Colonic mucosa (tissue), 4 donors: ENCODE results near the gene STK32A. TPM values are rescaled to one million over a fixed set of nuclear protein-coding genes. Genes with fewer than 3 reads are reported as not detected.

ENCODE experiments used
- DNase-seq: peaks from one replicate; pipeline ENCODE4 v3.0.0-alpha.2; 2020
- H3K27ac ChIP-seq: fragments of 200-600 bp; one replicate; pipeline ENCODE4 v1.8.0; 2021
- H3K27me3 ChIP-seq: fragments of 200-600 bp; one replicate; pipeline ENCODE4 v1.8.0; 2021
- H3K36me3 ChIP-seq: fragments of 200-600 bp; one replicate; pipeline ENCODE4 v1.8.0; 2021
- H3K4me1 ChIP-seq: fragments of 200-600 bp; one replicate; pipeline ENCODE4 v1.8.0; 2021; ENCODE audit warnings: mild to moderate bottlenecking
- H3K4me3 ChIP-seq: fragments of 200-600 bp; one replicate; pipeline ENCODE4 v1.8.0; 2021
- H3K9ac ChIP-seq, 2 donors: one replicate each; pipeline ENCODE4 v1.7.0; 2013; ENCODE audit warnings: control low read depth in 2 of 2, low read depth in 2 of 2, low read length in 2 of 2
- H3K9me3 ChIP-seq: fragments of 200-600 bp; one replicate; pipeline ENCODE4 v1.8.0; 2021
- intact Hi-C: fragments of 100-400 bp; cut with DNase I; formaldehyde crosslinking; loops from one replicate; pipeline ENCODE4 v1.14.1; 2022
- total RNA-seq, 2 donors: library from RNA; stranded (reverse); fragmentation: NEBNext Ultra II Directional in 1 of 2; extraction: Animal tissue kit (Norgen Biotek cat#: 25700) in 1 of 2; gene quantifications; one replicate each; pipeline ENCODE4 v1.2.1, GENCODE V29; 2021
- TF ChIP-seq, protein P1 (sequence below): fragments of 200-600 bp; IDR thresholded peaks from one replicate; pipeline ENCODE4 v1.8.0; 2022; ENCODE audit warnings: antibody characterized with exemption, mild to moderate bottlenecking
- donor health status: healthy.
- donor health status: DM: no; HTN: no; CAD: no.
- donor health status: DM: no; HTN: no; CAD: no.

STK32A gene
- total RNA-seq, 2 donors from 2014 or later: 0.10 to 0.77 TPM

DNA sequence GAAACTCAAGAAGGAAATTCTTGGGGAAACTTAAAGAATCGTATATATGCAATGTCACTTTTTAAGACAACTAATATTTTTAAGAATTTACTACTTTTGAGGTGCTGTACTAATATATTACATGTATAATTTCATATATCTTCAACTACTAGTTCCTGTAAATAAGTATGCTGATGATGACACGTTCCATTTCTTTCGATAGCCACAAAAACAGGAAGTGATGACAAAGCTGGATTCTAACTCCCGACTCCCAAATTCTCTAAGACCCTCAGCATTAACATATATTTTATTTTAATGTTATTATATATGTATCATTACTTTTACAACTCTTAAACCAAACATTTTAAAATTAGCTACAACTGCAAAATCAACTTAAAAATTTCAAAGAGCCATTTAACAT, 74.8 kb downstream of the STK32A start:
- H3K36me3 ChIP-seq: no peaks in the 10 kb centered on the region
- H3K27ac ChIP-seq: peak overlapping the region; percentile 9
- H3K27me3 ChIP-seq: no peaks in the 10 kb centered on the region
- intact Hi-C loops: no loop called here
- no peak for DNase-seq
- H3K4me1 ChIP-seq: no peaks in the 10 kb centered on the region
- TF ChIP-seq, protein P1, sequence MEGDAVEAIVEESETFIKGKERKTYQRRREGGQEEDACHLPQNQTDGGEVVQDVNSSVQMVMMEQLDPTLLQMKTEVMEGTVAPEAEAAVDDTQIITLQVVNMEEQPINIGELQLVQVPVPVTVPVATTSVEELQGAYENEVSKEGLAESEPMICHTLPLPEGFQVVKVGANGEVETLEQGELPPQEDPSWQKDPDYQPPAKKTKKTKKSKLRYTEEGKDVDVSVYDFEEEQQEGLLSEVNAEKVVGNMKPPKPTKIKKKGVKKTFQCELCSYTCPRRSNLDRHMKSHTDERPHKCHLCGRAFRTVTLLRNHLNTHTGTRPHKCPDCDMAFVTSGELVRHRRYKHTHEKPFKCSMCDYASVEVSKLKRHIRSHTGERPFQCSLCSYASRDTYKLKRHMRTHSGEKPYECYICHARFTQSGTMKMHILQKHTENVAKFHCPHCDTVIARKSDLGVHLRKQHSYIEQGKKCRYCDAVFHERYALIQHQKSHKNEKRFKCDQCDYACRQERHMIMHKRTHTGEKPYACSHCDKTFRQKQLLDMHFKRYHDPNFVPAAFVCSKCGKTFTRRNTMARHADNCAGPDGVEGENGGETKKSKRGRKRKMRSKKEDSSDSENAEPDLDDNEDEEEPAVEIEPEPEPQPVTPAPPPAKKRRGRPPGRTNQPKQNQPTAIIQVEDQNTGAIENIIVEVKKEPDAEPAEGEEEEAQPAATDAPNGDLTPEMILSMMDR: no peak
- H3K9me3 ChIP-seq: no peaks in the 10 kb centered on the region
- H3K4me3 ChIP-seq: no peak overlapping the region
- H3K9ac ChIP-seq: no peak overlapping the region

GRCh38 chr5:147310059-147310704, 75.4 kb downstream of the STK32A start:
- TF ChIP-seq, protein P1: no peak
- H3K9ac ChIP-seq: no peak overlapping the region

GRCh38 chr5:147317978-147318684, 83.3 kb downstream of the STK32A start:
- peak; percentile 30 for DNase-seq
- H3K27me3 ChIP-seq: no peaks in the 10 kb centered on the region
- H3K9ac ChIP-seq: no peak overlapping the region
- no peak overlapping the region for H3K4me3 ChIP-seq
- intact Hi-C loops: no loop called here
- no peaks in the 10 kb centered on the region for H3K4me1 ChIP-seq
- H3K27ac ChIP-seq: no peak overlapping the region
- no peaks in the 10 kb centered on the region for H3K36me3 ChIP-seq
- H3K9me3 ChIP-seq: no peaks in the 10 kb centered on the region
- TF ChIP-seq, protein P1: no peak

More at GRCh38 chr5:147310059-147310704, 75.4 kb downstream of the STK32A start:
- Histone ChIP-seq H3K4me3 (no peak overlapping the region), H3K27me3 (no peaks in the 10 kb centered on the region), H3K36me3 (no peaks in the 10 kb centered on the region), H3K4me1 (no peaks in the 10 kb centered on the region), H3K9me3 (no peaks in the 10 kb centered on the region), H3K27ac (peak overlapping the region; percentile 9)
- DNase-seq: peak; percentile 87
- intact Hi-C loops: no loop called here

DNA sequence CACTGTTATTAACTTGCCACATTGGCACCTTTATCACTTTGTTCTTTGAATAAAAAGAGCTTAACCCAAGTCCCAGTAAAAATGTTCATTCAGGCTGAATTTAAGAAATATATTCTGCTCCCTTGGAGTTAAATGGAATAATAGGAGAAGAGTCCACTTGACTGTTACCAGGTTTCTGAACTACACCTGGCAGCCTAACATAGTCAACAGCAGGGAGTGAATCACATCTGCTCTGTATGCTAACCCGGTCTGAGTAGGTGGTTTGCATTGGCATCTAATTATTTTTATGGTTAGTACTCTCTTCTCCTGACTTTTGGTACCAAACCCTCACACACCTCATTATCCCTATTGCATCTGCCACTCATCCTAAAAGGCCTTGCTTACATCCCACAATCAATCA, 86.7 kb downstream of the STK32A start:
- Histone ChIP-seq H3K27ac (no peak overlapping the region), H3K36me3 (no peaks in the 10 kb centered on the region), H3K9me3 (no peaks in the 10 kb centered on the region), H3K4me3 (no peak overlapping the region), H3K4me1 (no peaks in the 10 kb centered on the region), H3K9ac (no peak overlapping the region), H3K27me3 (no peaks in the 10 kb centered on the region)
- TF ChIP-seq, protein P1: no peak
- DNase-seq: no peak
- intact Hi-C loops: no loop called here

DNA sequence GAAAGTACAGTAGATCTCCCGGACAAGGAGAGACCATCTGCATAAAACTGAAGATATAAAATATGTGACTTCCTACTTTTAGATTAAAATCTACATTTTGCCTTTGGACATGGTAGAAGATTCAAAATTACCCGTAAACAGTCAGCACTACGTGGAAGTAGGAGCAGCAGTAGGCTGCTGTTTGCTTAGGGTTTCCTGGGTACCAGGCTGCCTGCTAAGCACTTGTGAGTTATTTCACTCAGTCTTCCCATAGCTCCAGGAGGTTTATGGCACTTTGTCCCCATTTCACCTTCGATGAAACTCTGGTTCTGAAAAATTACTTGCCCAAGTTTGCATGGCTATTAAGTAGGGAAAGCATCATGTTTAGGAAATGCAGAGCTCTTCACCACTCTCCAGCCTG, 92.6 kb downstream of the STK32A start:
- Histone ChIP-seq H3K27ac (no peak overlapping the region), H3K9ac (no peak overlapping the region), H3K36me3 (no peaks in the 10 kb centered on the region), H3K27me3 (no peaks in the 10 kb centered on the region), H3K4me1 (no peaks in the 10 kb centered on the region), H3K4me3 (no peak overlapping the region), H3K9me3 (no peaks in the 10 kb centered on the region)
- TF ChIP-seq, protein P1: no peak
- no peak for DNase-seq
- intact Hi-C loops: no loop called here
